ENCODE data around the gene PROKR2.

Gene PROKR2
- long read RNA-seq, donor 1: 0 reads
- long read RNA-seq, donor 2: 0 reads
- long read RNA-seq, donor 3: 0 reads
- long read RNA-seq, donor 4: 0 reads
- long read RNA-seq, donor 5: 0 reads
- long read RNA-seq, donor 6: 0 reads
- long read RNA-seq, donor 7: 0 reads
- long read RNA-seq, donor 8: 0 reads

- DNase-seq: peak; percentile 47
Observed at GRCh38 chr20:5316188-5317158, at the start of gene PROKR2. TSS of gene PROKR2 (minus strand) at chr20:5316954. CDS start at chr20:5314369, 2,585 bp downstream.

GRCh38 chr20:5364997-5365597 is 48.3 kb upstream of the PROKR2 start:
- DNase-seq: no peak

GRCh38 chr20:5364136-5364821 is 47.5 kb upstream of the PROKR2 start:
- DNase-seq: no peak

- no peak for DNase-seq
Observed at GRCh38 chr20:5362771-5363170, 46.0 kb upstream of the PROKR2 start.

GRCh38 chr20:5361176-5361575 is 44.4 kb upstream of the PROKR2 start:
- DNase-seq: no peak

GRCh38 chr20:5357946-5358345 is 41.2 kb upstream of the PROKR2 start:
- no peak for DNase-seq

GRCh38 chr20:5356941-5357340 is 40.2 kb upstream of the PROKR2 start:
- DNase-seq: no peak

GRCh38 chr20:5354901-5355300 is 38.1 kb upstream of the PROKR2 start:
- no peak for DNase-seq

GRCh38 chr20:5353624-5354496 is 37.1 kb upstream of the PROKR2 start:
- no peak for DNase-seq

GRCh38 chr20:5349448-5349847 is 32.7 kb upstream of the PROKR2 start:
- no peak for DNase-seq

GRCh38 chr20:5342021-5342420 is 25.3 kb upstream of the PROKR2 start:
- DNase-seq: no peak

- no peak for DNase-seq
Observed at GRCh38 chr20:5331340-5331739, 14.6 kb upstream of the PROKR2 start.

- DNase-seq: no peak
Observed at GRCh38 chr20:5328268-5328667, 11.5 kb upstream of the PROKR2 start.

- no peak for DNase-seq
Observed at GRCh38 chr20:5327356-5327755, 10.6 kb upstream of the PROKR2 start.

- no peak for DNase-seq
Observed at GRCh38 chr20:5315807-5316187, 957 bp downstream of the PROKR2 start.

- no peak for DNase-seq
Observed at GRCh38 chr20:5313916-5314315, 2.8 kb downstream of the PROKR2 start.

- DNase-seq: no peak
Observed at GRCh38 chr20:5312518-5312917, 4.2 kb downstream of the PROKR2 start.

GRCh38 chr20:5309971-5310370 is 6.8 kb downstream of the PROKR2 start:
- no peak for DNase-seq

- DNase-seq: no peak
Observed at GRCh38 chr20:5298811-5299210, 17.9 kb downstream of the PROKR2 start.

- no peak for DNase-seq
Observed at GRCh38 chr20:5297280-5298004, 19.3 kb downstream of the PROKR2 start.

- no peak for DNase-seq
Observed at GRCh38 chr20:5290596-5290995, 26.2 kb downstream of the PROKR2 start.
